Activated CD8-positive, alpha-beta memory T cell treated with anti-CD3 and anti-CD28 coated beads, Interleukin-2, amount 50 U/mL, for 4 hours (primary cell): ENCODE results near the gene CAPS.

Experiments used
- DNase-seq: peaks from one replicate; pipeline ENCODE4 v3.0.0-alpha.2; 2020

Gene CAPS

GRCh38 chr19:5892772-5893275, 21.2 kb upstream of the CAPS start:
- no peak for DNase-seq

DNA sequence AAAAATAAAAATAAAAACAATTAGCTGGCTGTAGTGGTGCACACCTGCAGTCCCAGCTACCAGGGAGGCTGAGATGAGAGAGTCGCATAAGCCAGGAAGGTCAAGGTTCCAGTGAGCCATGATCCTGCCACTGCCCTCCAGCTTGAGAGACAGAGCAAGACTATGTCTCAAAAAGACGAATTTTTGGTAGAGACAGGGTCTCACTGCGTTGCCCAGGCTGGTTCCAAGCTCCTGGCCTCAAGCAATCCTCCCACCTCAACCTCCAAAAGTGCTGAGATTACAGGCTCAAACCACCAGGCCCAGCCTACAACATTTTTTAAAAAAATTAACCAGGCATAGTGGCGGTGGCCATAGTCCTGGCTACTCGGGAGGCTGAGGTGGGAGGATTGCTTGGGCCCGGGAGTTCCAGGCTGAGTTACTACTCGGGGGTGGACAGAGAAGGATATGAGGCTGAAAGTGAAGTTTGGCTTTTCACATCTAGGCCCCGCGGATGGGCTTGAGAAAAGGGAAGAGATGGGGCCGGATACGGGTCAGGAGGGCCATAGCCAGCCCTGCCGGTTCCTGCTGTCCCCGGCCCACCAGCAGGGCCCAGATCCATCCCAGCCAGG, 20.7 kb upstream of the CAPS start:
- DNase-seq = no peak

GRCh38 chr19:5893907-5894703, 19.9 kb upstream of the CAPS start:
- no peak for DNase-seq

DNA sequence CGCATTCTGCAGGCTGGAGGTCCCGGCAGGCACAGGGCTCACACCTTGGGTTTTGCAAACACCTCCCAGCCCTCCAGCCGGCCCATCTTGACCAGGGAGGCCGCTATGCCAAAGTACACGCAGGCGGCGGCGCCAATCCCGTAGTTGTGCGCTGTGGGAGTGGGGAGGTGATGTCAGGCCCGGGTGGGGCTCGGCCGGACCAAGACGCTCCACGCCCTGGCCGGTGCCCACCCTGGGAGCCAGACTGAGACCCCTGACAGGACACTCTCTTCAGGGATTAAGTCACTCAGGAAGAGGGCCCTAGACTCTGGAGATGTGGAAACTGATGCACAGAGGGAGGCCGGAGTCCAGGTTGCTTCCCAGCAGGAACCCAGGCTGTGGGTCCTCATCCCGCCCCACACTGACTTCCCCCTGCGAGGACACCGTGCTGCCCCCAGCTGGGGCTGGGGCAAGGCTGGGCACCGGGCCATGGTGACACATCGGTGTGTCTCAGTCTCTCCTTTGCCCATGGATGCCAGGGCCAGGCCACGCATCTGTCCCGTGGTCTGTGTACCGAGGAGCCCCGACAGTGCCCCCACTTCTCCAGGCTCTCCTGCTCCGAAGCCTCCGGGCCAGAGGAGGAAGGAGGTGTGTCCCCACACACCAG, 19.2 kb upstream of the CAPS start:
- DNase-seq = no peak

DNA sequence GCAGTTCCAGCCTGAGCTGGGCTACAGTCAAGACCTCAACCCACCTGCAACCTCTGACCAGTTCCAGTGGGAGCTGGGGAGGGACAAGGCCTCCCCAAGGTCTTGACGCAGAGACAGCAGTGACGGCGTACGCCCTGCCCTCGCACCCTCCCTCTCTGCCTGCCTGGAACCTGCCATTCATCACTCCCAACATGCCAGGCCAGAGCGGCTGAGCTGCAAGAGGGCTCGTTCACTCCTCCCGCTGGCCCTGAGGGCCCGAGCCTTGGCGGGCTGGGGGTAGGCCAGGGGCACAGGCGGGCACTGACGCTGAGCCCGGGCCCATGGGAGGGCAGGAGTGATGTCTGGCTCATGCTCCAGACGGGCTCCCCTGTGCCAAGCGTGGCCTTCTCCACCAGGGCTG, 18.6 kb upstream of the CAPS start:
- DNase-seq = no peak

DNA sequence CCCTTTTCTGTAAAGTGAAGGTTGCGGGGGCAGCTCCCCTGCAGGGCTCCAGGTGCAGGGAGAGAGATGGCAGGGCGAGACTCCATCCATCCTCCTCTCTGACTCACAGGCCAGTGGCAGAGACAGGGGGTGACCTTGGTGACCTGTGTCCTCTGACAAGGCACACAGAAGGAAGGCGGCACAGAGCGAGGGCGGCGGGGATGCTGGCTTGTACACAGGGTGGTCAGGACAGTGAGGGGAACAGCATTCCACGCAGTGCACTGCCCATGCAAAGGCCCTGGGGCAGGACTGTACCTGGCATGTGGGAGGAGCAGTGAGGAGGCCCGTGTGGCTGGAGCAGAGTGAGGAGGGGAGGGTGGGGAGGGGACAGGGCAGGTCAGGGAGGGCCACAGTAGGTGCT, 18.2 kb upstream of the CAPS start:
- DNase-seq = no peak

- DNase-seq = no peak
Observed at GRCh38 chr19:5896365-5897076, 17.5 kb upstream of the CAPS start.

- no peak for DNase-seq
Observed at GRCh38 chr19:5897189-5897969, 16.7 kb upstream of the CAPS start.

DNA sequence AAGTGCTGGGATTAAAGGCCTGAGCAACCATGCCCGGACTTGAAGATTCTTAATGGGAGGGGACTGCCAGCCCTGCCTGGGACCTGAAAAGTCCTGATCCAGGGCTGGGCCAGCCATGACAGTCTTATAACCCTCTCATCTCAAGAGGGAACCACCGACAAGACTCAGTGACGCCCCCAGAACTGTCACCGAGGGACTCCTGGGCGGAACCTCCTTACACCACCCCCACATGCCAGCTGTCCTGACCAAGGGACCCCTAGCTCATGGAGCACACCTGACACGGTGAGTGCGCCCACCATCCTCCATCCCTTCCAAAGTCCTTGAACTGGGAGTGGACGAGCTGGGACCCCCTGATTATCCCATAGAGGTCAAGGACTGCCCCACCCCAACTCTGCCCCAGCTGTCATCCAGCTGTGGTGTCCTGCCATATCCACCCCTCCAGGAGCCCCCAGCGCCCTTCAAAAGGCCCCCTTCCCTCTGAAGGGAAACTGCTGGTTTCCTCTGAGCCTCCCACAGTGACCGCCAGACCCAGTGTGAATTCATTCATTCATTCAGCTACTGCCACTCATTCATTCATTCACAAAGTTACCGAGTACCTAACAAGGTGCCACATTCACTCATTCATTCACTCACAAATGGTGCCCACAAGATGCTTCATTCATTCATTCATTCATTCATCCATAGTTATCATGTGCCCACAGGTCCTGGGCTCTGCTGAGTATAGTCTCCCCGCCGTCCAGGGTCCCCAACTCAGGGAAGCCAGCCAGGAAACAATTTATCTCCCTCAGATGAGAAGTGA, 14.1 kb upstream of the CAPS start:
- DNase-seq = no peak

- no peak for DNase-seq
Observed at GRCh38 chr19:5900976-5901375, 13.1 kb upstream of the CAPS start.

GRCh38 chr19:5903056-5903623, 10.9 kb upstream of the CAPS start:
- no peak for DNase-seq

DNA sequence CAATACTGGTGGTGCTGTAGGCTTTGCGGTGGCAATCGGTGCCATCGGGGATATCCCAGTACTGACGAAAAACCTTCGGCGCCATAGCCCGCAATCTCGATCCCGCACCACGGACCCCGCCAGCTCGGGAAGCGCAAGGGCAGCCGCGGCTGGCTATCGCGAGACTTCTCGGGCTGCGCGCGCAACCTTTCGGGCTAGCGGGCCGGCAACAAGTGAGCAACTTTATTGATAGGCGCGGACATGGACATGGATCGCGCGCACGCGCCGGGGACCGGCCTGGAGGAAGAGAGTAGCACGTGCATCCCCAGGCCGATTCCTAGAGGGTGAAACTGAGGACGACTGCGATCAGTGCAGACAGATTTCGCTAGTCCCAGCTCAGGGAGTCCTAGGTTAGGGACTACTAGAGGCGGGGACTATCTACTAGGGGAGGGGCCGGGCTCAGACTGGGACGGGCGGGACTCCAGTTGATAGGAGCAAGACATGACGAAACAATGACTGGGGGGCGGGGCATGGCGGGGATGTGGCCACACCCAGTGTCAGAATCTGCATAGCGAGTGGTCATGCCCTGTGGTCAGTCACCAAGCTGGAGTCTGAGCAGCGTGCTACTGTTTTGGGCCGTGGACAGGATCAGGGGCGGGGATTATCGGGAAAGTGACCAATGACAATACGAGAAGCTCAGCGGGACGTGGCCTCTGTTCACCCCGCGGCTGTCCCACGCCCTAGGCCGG, 10.3 kb upstream of the CAPS start, which contains the start of gene NDUFA11:
Gene NDUFA11 (minus strand): TSS at position 167 of the 728 bp plus-strand sequence. CDS start 82 bp downstream, at position 85.
- DNase-seq = peak; percentile 96

DNA sequence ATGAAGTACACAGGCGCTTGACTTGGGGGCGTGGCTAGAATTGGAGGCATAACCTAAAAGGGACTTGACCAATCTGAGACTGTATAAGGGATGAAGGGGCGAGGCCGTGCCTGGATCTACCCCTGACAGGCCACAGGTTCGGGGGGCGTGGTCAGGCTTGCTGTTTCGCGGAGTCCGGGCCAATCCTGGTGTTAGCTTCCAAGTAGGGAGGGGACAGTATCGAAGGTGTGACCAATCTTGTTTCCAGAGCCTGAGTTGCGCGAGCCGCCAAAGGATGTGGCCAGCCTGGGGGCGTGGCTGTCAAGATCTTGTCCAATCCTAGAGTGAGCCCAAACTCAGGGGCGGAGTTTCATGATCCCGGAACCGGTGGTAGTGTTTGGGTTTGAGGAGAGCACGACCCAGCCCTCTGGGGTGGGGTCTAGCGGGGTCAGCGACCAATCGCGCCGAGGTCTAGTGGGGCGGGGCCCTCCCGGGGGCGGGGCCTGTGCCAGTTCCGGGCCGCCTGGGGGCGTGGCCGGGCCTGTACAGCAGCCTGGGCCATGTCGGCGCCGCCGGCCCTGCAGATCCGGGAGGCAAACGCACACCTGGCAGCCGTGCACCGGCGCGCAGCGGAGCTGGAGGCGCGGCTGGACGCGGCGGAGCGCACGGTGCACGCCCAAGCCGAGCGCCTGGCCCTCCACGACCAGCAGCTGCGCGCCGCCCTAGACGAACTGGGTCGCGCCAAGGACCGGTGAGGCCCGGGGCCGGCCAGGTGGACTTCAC, 9.5 kb upstream of the CAPS start, which contains the start of gene VMAC:
Gene VMAC (plus strand): TSS at position 521 of the 762 bp plus-strand sequence. CDS start 19 bp downstream, at position 540.
- peak; percentile 100 for DNase-seq

- no peak for DNase-seq
Observed at GRCh38 chr19:5905114-5905778, 8.8 kb upstream of the CAPS start.

GRCh38 chr19:5907241-5907640, 6.8 kb upstream of the CAPS start:
- DNase-seq = no peak

DNA sequence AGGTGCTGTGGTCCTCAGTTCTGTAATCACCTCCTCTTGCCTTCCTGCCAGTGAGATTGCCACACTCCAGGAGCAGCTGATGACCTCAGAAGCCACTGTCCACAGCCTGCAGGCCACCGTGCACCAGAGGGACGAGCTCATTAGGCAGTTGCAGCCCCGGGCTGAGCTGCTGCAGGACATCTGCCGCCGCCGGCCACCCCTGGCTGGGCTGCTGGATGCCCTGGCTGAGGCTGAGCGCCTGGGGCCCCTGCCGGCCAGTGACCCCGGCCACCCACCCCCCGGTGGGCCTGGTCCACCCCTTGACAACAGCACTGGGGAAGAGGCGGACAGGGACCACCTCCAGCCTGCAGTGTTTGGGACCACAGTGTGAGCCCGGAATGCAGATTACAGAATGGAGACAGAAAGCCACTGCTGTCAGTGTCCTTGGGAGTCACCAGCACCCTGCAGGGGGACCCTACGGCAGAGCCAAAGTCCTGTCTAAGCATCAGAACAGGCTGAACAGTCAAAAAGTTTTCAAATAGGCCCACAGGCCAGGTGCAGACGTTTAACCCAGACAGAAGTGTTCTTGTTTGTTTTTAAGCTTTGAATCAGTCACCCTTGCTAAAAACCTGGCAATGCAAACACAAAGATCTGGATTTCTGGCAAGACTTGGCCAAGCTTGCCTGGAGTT, 5.1 kb upstream of the CAPS start:
- DNase-seq = no peak

DNA sequence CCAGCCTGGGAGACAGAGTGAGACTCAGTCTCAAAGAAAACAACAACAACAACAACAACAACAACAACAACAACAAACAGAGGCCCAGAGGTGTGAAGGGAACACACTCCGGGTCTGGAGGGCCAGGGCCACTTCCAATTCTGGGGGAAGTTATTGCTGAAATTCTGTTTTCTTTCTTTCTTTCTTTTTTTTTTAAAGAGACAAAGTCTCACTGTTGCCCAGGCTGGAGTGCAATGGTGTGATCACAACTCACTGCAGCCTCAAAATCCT, 3.5 kb upstream of the CAPS start:
- DNase-seq = no peak

- DNase-seq = no peak
Observed at GRCh38 chr19:5911366-5911765, 2.7 kb upstream of the CAPS start.

GRCh38 chr19:5914358-5914774, 312 bp downstream of the CAPS start:
- DNase-seq = no peak
